Measurements from ENCODE around the gene MAP3K5. TPM values are rescaled to one million over a fixed set of nuclear protein-coding genes. Genes with fewer than 3 reads are reported as not detected.
A peak's percentile ranks its signal among the peaks of the same experiment; 100 is the strongest.

Gene MAP3K5
- total RNA-seq, 4 donors from 2014 or later = 20.8 to 31.7 (median 23.4) TPM

DNA sequence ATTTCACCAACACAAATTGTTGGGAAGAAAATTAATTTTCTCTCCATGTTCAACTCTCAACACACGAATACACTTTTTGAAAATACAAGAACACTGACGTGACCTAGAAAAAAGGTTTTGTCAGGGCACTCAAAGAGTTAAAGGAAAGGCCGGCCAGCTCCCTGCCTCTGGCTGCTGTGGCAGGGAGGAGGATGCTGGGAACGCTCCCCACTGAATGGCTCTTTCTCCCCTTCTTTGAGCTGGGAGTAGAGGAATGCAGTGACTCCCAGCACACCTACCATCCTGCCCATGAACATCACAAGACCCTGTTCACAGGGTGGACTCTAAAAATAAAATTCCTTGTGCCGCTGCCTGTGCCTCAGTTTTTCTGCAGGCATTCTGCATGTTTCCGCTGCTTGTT, 47.0 kb downstream of the MAP3K5 start:
- peaks cover 0 to 32% (median 0%) of the 10 kb centered on the region in 3 donors for H3K4me1 ChIP-seq
- no peaks in the 10 kb centered on the region for H3K36me3 ChIP-seq
- TF ChIP-seq, protein P1, sequence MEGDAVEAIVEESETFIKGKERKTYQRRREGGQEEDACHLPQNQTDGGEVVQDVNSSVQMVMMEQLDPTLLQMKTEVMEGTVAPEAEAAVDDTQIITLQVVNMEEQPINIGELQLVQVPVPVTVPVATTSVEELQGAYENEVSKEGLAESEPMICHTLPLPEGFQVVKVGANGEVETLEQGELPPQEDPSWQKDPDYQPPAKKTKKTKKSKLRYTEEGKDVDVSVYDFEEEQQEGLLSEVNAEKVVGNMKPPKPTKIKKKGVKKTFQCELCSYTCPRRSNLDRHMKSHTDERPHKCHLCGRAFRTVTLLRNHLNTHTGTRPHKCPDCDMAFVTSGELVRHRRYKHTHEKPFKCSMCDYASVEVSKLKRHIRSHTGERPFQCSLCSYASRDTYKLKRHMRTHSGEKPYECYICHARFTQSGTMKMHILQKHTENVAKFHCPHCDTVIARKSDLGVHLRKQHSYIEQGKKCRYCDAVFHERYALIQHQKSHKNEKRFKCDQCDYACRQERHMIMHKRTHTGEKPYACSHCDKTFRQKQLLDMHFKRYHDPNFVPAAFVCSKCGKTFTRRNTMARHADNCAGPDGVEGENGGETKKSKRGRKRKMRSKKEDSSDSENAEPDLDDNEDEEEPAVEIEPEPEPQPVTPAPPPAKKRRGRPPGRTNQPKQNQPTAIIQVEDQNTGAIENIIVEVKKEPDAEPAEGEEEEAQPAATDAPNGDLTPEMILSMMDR (IDR thresholded peaks at IDR 0.05) = no peak
- TF ChIP-seq EP300 (IDR thresholded peaks at IDR 0.05) = no peak
- no peak for TF ChIP-seq POLR2AphosphoS5 (IDR thresholded peaks at IDR 0.05)
- TF ChIP-seq POLR2A (IDR thresholded peaks at IDR 0.05) = no peak
- no peaks in the 10 kb centered on the region for H3K27me3 ChIP-seq
- no peak overlapping the region for H3K4me3 ChIP-seq
- 55 to 71% methylated on average over 4 of the region's 6 CpGs for WGBS, 2 donors (ENCODE audit: low coverage in 1 of 2)
- H3K27ac ChIP-seq = peak overlapping the region in 1 of 4 donors; percentile 26
- H3K9me3 ChIP-seq = no peaks in the 10 kb centered on the region
- no peak for ATAC-seq

- H3K9me3 ChIP-seq = no peaks in the 10 kb centered on the region
- peak overlapping the region in 1 of 4 donors; percentile 26 for H3K27ac ChIP-seq
- H3K36me3 ChIP-seq = no peaks in the 10 kb centered on the region
- no peak overlapping the region for H3K4me3 ChIP-seq
- 60 to 64% methylated on average over 5 of the region's 5 CpGs for WGBS, 2 donors (ENCODE audit: low coverage in 1 of 2)
- TF ChIP-seq EP300 (IDR thresholded peaks at IDR 0.05) (no peak), POLR2AphosphoS5 (IDR thresholded peaks at IDR 0.05) (no peak), POLR2A (IDR thresholded peaks at IDR 0.05) (no peak)
- TF ChIP-seq, protein P1 (IDR thresholded peaks at IDR 0.05) = no peak
- ATAC-seq = no peak
- peaks cover 0 to 32% (median 0%) of the 10 kb centered on the region in 3 donors for H3K4me1 ChIP-seq
- no peaks in the 10 kb centered on the region for H3K27me3 ChIP-seq
Observed at GRCh38 chr6:136744889-136745288, 47.4 kb downstream of the MAP3K5 start.

DNA sequence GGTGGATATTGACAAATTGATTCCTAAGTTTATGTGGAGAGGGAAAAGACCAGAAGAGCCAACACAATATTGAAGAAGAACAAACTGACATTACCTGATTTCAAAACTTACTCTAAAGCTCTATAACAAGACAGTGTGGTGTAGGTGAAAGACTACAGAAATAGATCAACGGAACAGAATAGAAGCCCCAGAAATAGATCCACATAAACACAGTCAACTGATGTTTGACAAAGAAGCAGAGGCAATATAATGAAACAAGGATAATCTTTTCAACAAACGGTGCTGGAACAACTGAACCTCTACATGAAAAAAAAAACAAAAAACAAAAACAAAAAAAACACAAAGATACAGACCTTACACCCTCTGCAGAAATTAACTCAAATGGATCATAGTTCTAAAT, 50.2 kb downstream of the MAP3K5 start:
- peaks cover 0 to 59% (median 9%) of the 10 kb centered on the region in 3 donors for H3K4me1 ChIP-seq
- no peaks in the 10 kb centered on the region for H3K36me3 ChIP-seq
- WGBS, 2 donors (ENCODE audit: low coverage in 1 of 2) = 40 to 93% methylated on average over 1 to 2 of the region's 2 CpGs
- H3K9me3 ChIP-seq = no peaks in the 10 kb centered on the region
- TF ChIP-seq, protein P1 (IDR thresholded peaks at IDR 0.05) = no peak
- TF ChIP-seq EP300 (IDR thresholded peaks at IDR 0.05) (no peak), POLR2AphosphoS5 (IDR thresholded peaks at IDR 0.05) (no peak), POLR2A (IDR thresholded peaks at IDR 0.05) (no peak)
- H3K27me3 ChIP-seq = no peaks in the 10 kb centered on the region
- H3K4me3 ChIP-seq = no peak overlapping the region
- no peak for ATAC-seq
- H3K27ac ChIP-seq = no peak overlapping the region

DNA sequence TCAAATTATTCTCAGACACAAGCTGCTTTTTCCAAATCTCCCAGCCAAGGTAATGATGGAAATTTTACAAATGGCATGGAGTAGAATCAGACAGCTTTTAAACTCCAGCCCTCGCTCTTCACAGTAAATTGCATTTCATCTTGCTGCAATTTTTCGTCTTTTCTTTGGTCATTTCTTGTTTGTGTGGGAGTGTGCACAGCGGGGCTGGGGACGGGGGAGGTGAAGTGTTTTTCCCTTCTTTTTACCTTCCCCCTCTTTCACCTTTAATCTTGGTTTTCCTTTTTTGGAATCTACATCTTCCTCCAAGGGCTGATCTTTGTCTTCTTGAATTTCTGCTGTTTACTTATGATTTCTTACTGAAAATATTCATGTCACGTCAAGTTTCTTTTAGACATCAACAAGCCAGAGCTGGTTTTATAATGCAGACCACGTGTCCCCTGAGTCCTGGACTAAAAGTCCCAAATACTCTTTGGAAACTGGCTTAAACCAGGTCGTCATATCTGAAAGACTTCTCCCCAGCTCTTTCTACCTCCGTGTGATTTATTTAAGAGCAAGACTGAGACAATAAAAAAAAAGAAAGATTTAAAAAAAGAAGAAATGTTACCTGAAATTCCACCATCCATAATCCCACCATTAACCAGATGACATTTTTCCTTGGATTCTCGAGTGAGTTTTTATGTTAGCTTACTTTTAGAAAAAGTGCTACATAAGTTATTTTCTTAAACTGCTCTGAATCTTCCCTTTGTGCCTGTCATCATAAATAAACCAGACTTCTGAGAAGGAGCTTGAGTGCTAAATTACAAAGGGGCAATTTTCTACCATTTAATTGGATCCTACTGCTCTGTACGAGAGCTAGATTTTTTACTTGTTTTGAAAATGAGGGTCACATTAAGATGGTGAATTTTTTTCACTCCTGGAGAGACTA, 52.0 kb downstream of the MAP3K5 start:
- peak overlapping the region in 3 of 4 donors; percentile 21 to 70 (median 40) for H3K27ac ChIP-seq
- TF ChIP-seq EP300 (IDR thresholded peaks at IDR 0.05) (no peak), POLR2A (IDR thresholded peaks at IDR 0.05) (no peak), POLR2AphosphoS5 (IDR thresholded peaks at IDR 0.05) (no peak)
- TF ChIP-seq, protein P1 (IDR thresholded peaks at IDR 0.05) = no peak
- peaks cover 0 to 54% (median 9%) of the 10 kb centered on the region in 3 donors for H3K4me1 ChIP-seq
- no peak overlapping the region for H3K4me3 ChIP-seq
- ATAC-seq = no peak
- no peaks in the 10 kb centered on the region for H3K36me3 ChIP-seq
- no peaks in the 10 kb centered on the region for H3K9me3 ChIP-seq
- H3K27me3 ChIP-seq = no peaks in the 10 kb centered on the region
- WGBS, 2 donors (ENCODE audit: low coverage in 1 of 2) = 51 to 86% methylated on average over 5 to 10 of the region's 10 CpGs

Data from gastroesophageal sphincter (tissue), 4 donors.